ENCODE data around the gene PRKD2.
"Not testable (repeated sequence)": the region's sequence is repeated elsewhere in the genome, so short reads cannot be mapped to it uniquely, and the experiment has no call there.

PRKD2 gene

GRCh38 chr19:46629546-46630025, 87.3 kb downstream of the PRKD2 start:
- H3K27me3 ChIP-seq (replicated peaks in 2 of 5; ENCODE audit: control insufficient read depth in 4 of 5, insufficient read depth in 5 of 5, low read length in 4 of 5) = peaks cover 0 to 11% (median 9%) of the 10 kb centered on the region in 5 experiments
- H3K9me3 ChIP-seq (ENCODE audit: control extremely low read depth in 1 of 5, control insufficient read depth in 4 of 5, insufficient read depth in 2 of 5, low read depth in 1 of 5, low read length in 4 of 5) = no peaks in the 10 kb centered on the region
- no peak overlapping the region for H3K27ac ChIP-seq (ENCODE audit: insufficient read depth in 1 of 2, low read depth in 1 of 2, low read length in 2 of 2, poor library complexity in 1 of 2, severe bottlenecking in 2 of 2)
- 53% methylated on average over 12 of the region's 15 CpGs for WGBS (ENCODE audit: insufficient coverage)
- DNase-seq = peak; percentile 62 to 96 (median 91)
- peaks cover 0 to 63% (median 55%) of the 10 kb centered on the region in 4 experiments for H3K4me1 ChIP-seq (ENCODE audit: control extremely low read depth in 1 of 4, control insufficient read depth in 4 of 4, insufficient read depth in 4 of 4, low read length in 3 of 4)
- H3K36me3 ChIP-seq (ENCODE audit: control insufficient read depth in 4 of 4, insufficient read depth in 4 of 4, low read length in 3 of 4) = no peaks in the 10 kb centered on the region
- POLR2A ChIA-PET = interaction anchor here (1.3 kb wide), 1 partner anchor 10 kb away, joined by 3 read pairs; no protein-coding TSS in a partner anchor
- CTCF ChIA-PET = interaction anchor here (0.7 to 11.3 kb wide), 3 partner anchors 13 to 32 kb away, joined by 4 to 172 read pairs (median 11); partner anchors contain the start of gene DACT3
- no peak overlapping the region for H3K4me3 ChIP-seq (ENCODE audit: control insufficient read depth in 1 of 7, extremely low read depth in 1 of 7, insufficient read depth in 4 of 7, low read depth in 2 of 7, low read length in 6 of 7)

DNA sequence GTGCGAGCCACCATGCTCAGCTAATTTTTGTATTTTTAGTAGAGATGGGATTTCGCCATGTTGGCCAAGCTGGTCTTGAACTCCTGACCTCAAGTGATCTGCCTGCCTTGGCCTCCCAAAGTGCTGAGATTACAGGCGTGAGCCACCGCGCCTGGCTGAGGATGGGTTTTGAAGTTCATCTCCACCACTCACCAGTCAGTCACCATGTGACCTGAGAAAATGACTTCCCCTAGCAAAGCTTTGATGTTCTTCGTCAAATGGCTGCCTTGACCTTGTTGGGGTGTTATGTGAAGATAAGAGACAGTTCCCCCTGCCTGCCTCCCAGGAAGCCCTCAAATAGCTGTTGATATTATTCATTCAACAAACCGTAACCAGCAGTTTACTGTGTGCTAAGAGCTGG, 87.9 kb downstream of the PRKD2 start:
- not testable (repeated sequence) for H3K4me3 ChIP-seq (ENCODE audit: control insufficient read depth in 1 of 7, extremely low read depth in 1 of 7, insufficient read depth in 4 of 7, low read depth in 2 of 7, low read length in 6 of 7); H3K36me3 ChIP-seq (ENCODE audit: control insufficient read depth in 4 of 4, insufficient read depth in 4 of 4, low read length in 3 of 4); H3K27me3 ChIP-seq (replicated peaks in 2 of 5; ENCODE audit: control insufficient read depth in 4 of 5, insufficient read depth in 5 of 5, low read length in 4 of 5); H3K27ac ChIP-seq (ENCODE audit: insufficient read depth in 1 of 2, low read depth in 1 of 2, low read length in 2 of 2, poor library complexity in 1 of 2, severe bottlenecking in 2 of 2); H3K9me3 ChIP-seq (ENCODE audit: control extremely low read depth in 1 of 5, control insufficient read depth in 4 of 5, insufficient read depth in 2 of 5, low read depth in 1 of 5, low read length in 4 of 5)
- ChIA-PET POLR2A (interaction anchor here (0.6 to 1.3 kb wide), 2 partner anchors 9 to 989 kb away, joined by 3 read pairs; no protein-coding TSS in a partner anchor), CTCF (interaction anchor here (2.9 to 11.3 kb wide), 2 partner anchors 12 to 32 kb away, joined by 11 to 172 read pairs; partner anchors contain the start of gene DACT3)
- WGBS (ENCODE audit: insufficient coverage) = 88% methylated on average over 3 of the region's 7 CpGs
- peaks cover 0 to 66% (median 61%) of the 10 kb centered on the region in 4 experiments for H3K4me1 ChIP-seq (ENCODE audit: control extremely low read depth in 1 of 4, control insufficient read depth in 4 of 4, insufficient read depth in 4 of 4, low read length in 3 of 4)
- peak in 2 of 3 donors; percentile 54 to 74 for DNase-seq

GRCh38 chr19:46626446-46626845, 90.5 kb downstream of the PRKD2 start:
- WGBS (ENCODE audit: insufficient coverage) = 12% methylated on average over 11 of the region's 14 CpGs
- Histone ChIP-seq H3K4me1 (ENCODE audit: control extremely low read depth in 1 of 4, control insufficient read depth in 4 of 4, insufficient read depth in 4 of 4, low read length in 3 of 4) (peaks cover 0 to 78% (median 63%) of the 10 kb centered on the region in 4 experiments), H3K27me3 (replicated peaks in 2 of 5; ENCODE audit: control insufficient read depth in 4 of 5, insufficient read depth in 5 of 5, low read length in 4 of 5) (peaks cover 0 to 3% (median 0%) of the 10 kb centered on the region in 5 experiments), H3K9me3 (ENCODE audit: control extremely low read depth in 1 of 5, control insufficient read depth in 4 of 5, insufficient read depth in 2 of 5, low read depth in 1 of 5, low read length in 4 of 5) (no peaks in the 10 kb centered on the region), H3K36me3 (ENCODE audit: control insufficient read depth in 4 of 4, insufficient read depth in 4 of 4, low read length in 3 of 4) (no peaks in the 10 kb centered on the region), H3K27ac (ENCODE audit: insufficient read depth in 1 of 2, low read depth in 1 of 2, low read length in 2 of 2, poor library complexity in 1 of 2, severe bottlenecking in 2 of 2) (no peak overlapping the region), H3K4me3 (ENCODE audit: control insufficient read depth in 1 of 7, extremely low read depth in 1 of 7, insufficient read depth in 4 of 7, low read depth in 2 of 7, low read length in 6 of 7) (no peak overlapping the region)
- ChIA-PET POLR2A (no interaction called here), CTCF (interaction anchor here (11.3 kb wide), 1 partner anchor 10 kb away, joined by 172 read pairs; no protein-coding TSS in a partner anchor)
- no peak for DNase-seq

DNA sequence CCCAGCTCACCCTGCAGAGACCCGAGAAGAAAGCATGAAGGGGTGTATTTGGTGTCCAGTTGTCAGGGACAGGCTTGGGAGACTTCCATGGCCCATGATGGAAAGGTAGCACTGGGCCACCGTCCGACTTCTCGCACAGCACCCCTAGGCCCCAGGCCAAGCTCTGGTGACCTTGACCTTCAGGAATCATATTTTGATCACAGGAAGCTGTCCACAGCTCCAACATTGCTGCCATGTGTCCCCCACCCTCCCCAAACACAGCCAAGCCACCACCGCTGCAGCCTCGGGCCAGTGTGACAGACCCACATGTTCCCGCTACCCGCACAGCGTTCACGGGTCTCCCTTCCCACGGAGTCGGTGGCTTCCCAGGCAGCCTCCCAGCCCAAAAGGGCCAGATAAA, 91.2 kb downstream of the PRKD2 start:
- H3K9me3 ChIP-seq (ENCODE audit: control extremely low read depth in 1 of 5, control insufficient read depth in 4 of 5, insufficient read depth in 2 of 5, low read depth in 1 of 5, low read length in 4 of 5) = no peaks in the 10 kb centered on the region
- ChIA-PET CTCF (interaction anchor here (11.3 kb wide), 1 partner anchor 9 kb away, joined by 172 read pairs; no protein-coding TSS in a partner anchor), POLR2A (no interaction called here)
- no peaks in the 10 kb centered on the region for H3K36me3 ChIP-seq (ENCODE audit: control insufficient read depth in 4 of 4, insufficient read depth in 4 of 4, low read length in 3 of 4)
- WGBS (ENCODE audit: insufficient coverage) = 86% methylated on average over 11 of the region's 12 CpGs
- no peak for DNase-seq
- H3K27ac ChIP-seq (ENCODE audit: insufficient read depth in 1 of 2, low read depth in 1 of 2, low read length in 2 of 2, poor library complexity in 1 of 2, severe bottlenecking in 2 of 2) = no peak overlapping the region
- no peak overlapping the region for H3K4me3 ChIP-seq (ENCODE audit: control insufficient read depth in 1 of 7, extremely low read depth in 1 of 7, insufficient read depth in 4 of 7, low read depth in 2 of 7, low read length in 6 of 7)
- no peaks in the 10 kb centered on the region for H3K27me3 ChIP-seq (replicated peaks in 2 of 5; ENCODE audit: control insufficient read depth in 4 of 5, insufficient read depth in 5 of 5, low read length in 4 of 5)
- H3K4me1 ChIP-seq (ENCODE audit: control extremely low read depth in 1 of 4, control insufficient read depth in 4 of 4, insufficient read depth in 4 of 4, low read length in 3 of 4) = peaks cover 0 to 76% (median 62%) of the 10 kb centered on the region in 4 experiments

DNA sequence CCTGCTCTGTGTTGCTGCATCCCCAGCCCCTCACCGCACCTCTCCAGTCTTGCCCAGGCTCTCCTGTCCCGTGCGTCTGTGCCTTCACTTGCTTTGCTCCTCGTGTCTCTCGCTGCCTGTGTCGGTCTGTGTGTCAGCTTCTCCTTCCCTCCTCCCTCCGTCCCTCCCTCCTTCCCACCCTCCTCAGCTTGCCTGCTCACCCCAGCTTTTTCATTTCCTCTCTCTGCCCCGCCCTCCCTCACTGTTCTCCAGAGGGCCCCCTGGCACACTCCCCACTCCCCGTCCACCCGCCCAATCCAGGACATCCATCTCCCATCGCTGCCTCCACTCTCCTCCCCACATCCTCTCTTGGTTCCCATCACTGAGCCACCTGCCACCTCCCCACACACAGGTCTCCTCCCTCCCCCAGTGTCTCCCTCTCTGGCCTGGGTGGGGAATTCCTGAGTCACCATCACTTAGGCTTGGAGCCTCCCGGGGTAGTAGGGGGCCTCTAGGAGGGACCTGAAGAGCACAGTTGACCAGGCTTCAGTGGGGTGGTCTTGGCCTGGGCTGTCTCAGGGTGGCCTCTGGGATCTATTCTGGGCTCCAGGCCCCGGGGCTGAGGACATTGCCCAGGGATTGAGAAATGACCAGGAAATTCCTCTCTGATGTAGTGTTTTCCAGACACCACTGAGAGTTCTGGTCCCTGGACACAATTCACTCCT, 91.8 kb downstream of the PRKD2 start, which contains the start of gene PTGIR:
PTGIR (minus strand) TSS at position 132 of the 704 bp plus-strand sequence. CDS start 864 bp downstream, outside the sequence.
- 10% methylated on average over 13 of the region's 13 CpGs for WGBS (ENCODE audit: insufficient coverage)
- no peak within 1 kb of the TSS for H3K27ac ChIP-seq (ENCODE audit: insufficient read depth in 1 of 2, low read depth in 1 of 2, low read length in 2 of 2, poor library complexity in 1 of 2, severe bottlenecking in 2 of 2)
- DNase-seq = peak in 2 of 3 donors; percentile 62 to 67
- H3K36me3 ChIP-seq (ENCODE audit: control insufficient read depth in 4 of 4, insufficient read depth in 4 of 4, low read length in 3 of 4) = no peaks in the 10 kb centered on the region
- H3K4me1 ChIP-seq (ENCODE audit: control extremely low read depth in 1 of 4, control insufficient read depth in 4 of 4, insufficient read depth in 4 of 4, low read length in 3 of 4) = peaks cover 3 to 75% (median 62%) of the 10 kb centered on the region in 4 experiments
- ChIA-PET CTCF (interaction anchor here (11.3 kb wide), 1 partner anchor 8 kb away, joined by 172 read pairs; no protein-coding TSS in a partner anchor), POLR2A (interaction anchor here (0.5 kb wide), 1 partner anchor 406 kb away, joined by 3 read pairs; no protein-coding TSS in a partner anchor)
- H3K9me3 ChIP-seq (ENCODE audit: control extremely low read depth in 1 of 5, control insufficient read depth in 4 of 5, insufficient read depth in 2 of 5, low read depth in 1 of 5, low read length in 4 of 5) = no peaks in the 10 kb centered on the region
- no peaks in the 10 kb centered on the region for H3K27me3 ChIP-seq (replicated peaks in 2 of 5; ENCODE audit: control insufficient read depth in 4 of 5, insufficient read depth in 5 of 5, low read length in 4 of 5)
- H3K4me3 ChIP-seq (ENCODE audit: control insufficient read depth in 1 of 7, extremely low read depth in 1 of 7, insufficient read depth in 4 of 7, low read depth in 2 of 7, low read length in 6 of 7) = peak within 1 kb of the TSS in 4 of 7 experiments; percentile 9 to 44 (median 35)
